Measurements from ENCODE around the gene ARHGAP18.

Gene ARHGAP18

GRCh38 chr6:129667621-129668020, 42.4 kb downstream of the ARHGAP18 start:
- DNase-seq (ENCODE audit: low read depth) = no peak

- no peak for DNase-seq (ENCODE audit: low read depth)
Observed at GRCh38 chr6:129667034-129667433, 42.9 kb downstream of the ARHGAP18 start.

GRCh38 chr6:129665555-129665954, 44.4 kb downstream of the ARHGAP18 start:
- no peak for DNase-seq (ENCODE audit: low read depth)

- no peak for DNase-seq (ENCODE audit: low read depth)
Observed at GRCh38 chr6:129663531-129663930, 46.4 kb downstream of the ARHGAP18 start.

GRCh38 chr6:129662980-129663431, 47.0 kb downstream of the ARHGAP18 start:
- no peak for DNase-seq (ENCODE audit: low read depth)

GRCh38 chr6:129662406-129662766, 47.6 kb downstream of the ARHGAP18 start:
- no peak for DNase-seq (ENCODE audit: low read depth)

GRCh38 chr6:129661536-129662405, 48.2 kb downstream of the ARHGAP18 start:
- no peak for DNase-seq (ENCODE audit: low read depth)

GRCh38 chr6:129660346-129660676, 49.7 kb downstream of the ARHGAP18 start:
- DNase-seq (ENCODE audit: low read depth) = no peak

GRCh38 chr6:129659590-129660345, 50.2 kb downstream of the ARHGAP18 start:
- DNase-seq (ENCODE audit: low read depth) = no peak

- no peak for DNase-seq (ENCODE audit: low read depth)
Observed at GRCh38 chr6:129659167-129659566, 50.8 kb downstream of the ARHGAP18 start.

- no peak for DNase-seq (ENCODE audit: low read depth)
Observed at GRCh38 chr6:129657483-129657882, 52.5 kb downstream of the ARHGAP18 start.

- DNase-seq (ENCODE audit: low read depth) = no peak
Observed at GRCh38 chr6:129655334-129655733, 54.6 kb downstream of the ARHGAP18 start.

- no peak for DNase-seq (ENCODE audit: low read depth)
Observed at GRCh38 chr6:129653746-129654145, 56.2 kb downstream of the ARHGAP18 start.

GRCh38 chr6:129653229-129653628, 56.7 kb downstream of the ARHGAP18 start:
- no peak for DNase-seq (ENCODE audit: low read depth)

GRCh38 chr6:129651291-129651691, 58.7 kb downstream of the ARHGAP18 start:
- no peak for DNase-seq (ENCODE audit: low read depth)

- no peak for DNase-seq (ENCODE audit: low read depth)
Observed at GRCh38 chr6:129648819-129649491, 61.0 kb downstream of the ARHGAP18 start.

GRCh38 chr6:129647044-129647443, 62.9 kb downstream of the ARHGAP18 start:
- DNase-seq (ENCODE audit: low read depth) = no peak

GRCh38 chr6:129646642-129647041, 63.3 kb downstream of the ARHGAP18 start:
- DNase-seq (ENCODE audit: low read depth) = no peak

- DNase-seq (ENCODE audit: low read depth) = no peak
Observed at GRCh38 chr6:129645830-129646579, 64.0 kb downstream of the ARHGAP18 start.

- no peak for DNase-seq (ENCODE audit: low read depth)
Observed at GRCh38 chr6:129645106-129645829, 64.7 kb downstream of the ARHGAP18 start.

- DNase-seq (ENCODE audit: low read depth) = no peak
Observed at GRCh38 chr6:129644567-129645015, 65.4 kb downstream of the ARHGAP18 start.
